ENCODE data around the gene SLC25A44.

Gene SLC25A44

GRCh38 chr1:156249593-156249992 lies 55.7 kb downstream of the SLC25A44 start:
- DNase-seq (ENCODE audit: extremely low read depth, low read depth), result no peak
- TF ChIP-seq CTCF (IDR thresholded peaks at IDR 0.05; ENCODE audit: low read depth, low read length), result no peak

DNA sequence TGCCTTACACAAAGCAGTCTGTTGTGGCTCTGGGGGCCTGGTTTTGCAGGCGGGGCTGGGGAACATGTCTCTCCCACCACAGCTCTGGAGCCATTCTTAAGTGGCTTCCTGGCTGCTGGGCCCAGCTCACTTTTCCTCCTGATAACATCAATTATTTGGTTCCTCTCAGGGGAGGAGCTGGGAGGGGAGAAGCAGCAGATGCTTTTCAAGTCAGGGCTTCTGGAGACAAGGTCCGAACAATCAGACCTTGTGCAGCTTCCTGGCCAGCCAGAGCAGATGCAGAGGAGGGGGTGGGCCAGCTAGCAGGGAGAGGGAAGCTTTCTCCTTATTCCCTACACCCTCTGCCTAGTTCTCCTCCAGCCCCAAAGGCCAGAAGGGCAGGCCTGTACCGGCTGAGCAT lies 57.6 kb downstream of the SLC25A44 start:
- no peak for TF ChIP-seq CTCF (IDR thresholded peaks at IDR 0.05; ENCODE audit: low read depth, low read length)
- DNase-seq (ENCODE audit: extremely low read depth, low read depth), result no peak

DNA sequence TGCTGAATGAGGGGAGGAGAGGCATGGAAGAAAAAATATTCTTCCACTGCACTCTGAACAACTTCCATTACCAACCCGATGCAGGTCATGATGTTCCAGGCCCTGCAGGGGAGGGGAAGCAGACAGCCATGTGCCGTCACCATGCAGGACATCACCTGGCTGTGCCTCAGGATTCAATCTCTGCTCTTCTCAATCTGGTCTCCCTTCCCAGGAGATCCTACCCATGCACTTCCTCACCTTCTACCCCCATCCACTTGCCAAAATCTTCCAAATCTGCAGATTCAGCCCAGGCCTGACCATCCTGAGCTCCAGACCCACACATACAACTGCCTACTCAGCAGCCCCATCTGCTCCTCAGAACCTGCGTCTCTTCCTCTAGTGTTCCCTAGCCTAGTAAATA lies 59.7 kb downstream of the SLC25A44 start:
- DNase-seq (ENCODE audit: extremely low read depth, low read depth), result no peak
- no peak for TF ChIP-seq CTCF (IDR thresholded peaks at IDR 0.05; ENCODE audit: low read depth, low read length)

DNA sequence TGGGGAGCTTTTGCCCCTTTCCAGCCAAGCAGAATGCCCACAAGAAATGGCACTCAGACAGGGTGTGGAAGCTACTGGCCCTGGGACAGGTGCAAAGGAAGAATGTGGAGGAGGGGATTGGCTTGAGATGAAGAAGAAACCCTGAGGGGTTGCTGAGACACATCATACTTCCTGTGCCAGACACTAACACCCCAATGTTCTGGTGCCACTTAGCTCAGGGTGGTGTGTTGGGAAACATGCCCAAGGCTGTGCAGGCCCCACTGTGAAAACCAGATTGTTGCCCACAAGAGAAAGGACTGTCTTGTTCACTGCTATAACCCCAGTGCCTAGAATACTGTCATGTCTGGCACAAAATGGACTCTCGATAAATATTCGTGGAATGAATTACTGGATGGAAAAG lies 63.8 kb downstream of the SLC25A44 start:
- no peak for DNase-seq (ENCODE audit: extremely low read depth, low read depth)
- TF ChIP-seq CTCF (IDR thresholded peaks at IDR 0.05; ENCODE audit: low read depth, low read length), result no peak

DNA sequence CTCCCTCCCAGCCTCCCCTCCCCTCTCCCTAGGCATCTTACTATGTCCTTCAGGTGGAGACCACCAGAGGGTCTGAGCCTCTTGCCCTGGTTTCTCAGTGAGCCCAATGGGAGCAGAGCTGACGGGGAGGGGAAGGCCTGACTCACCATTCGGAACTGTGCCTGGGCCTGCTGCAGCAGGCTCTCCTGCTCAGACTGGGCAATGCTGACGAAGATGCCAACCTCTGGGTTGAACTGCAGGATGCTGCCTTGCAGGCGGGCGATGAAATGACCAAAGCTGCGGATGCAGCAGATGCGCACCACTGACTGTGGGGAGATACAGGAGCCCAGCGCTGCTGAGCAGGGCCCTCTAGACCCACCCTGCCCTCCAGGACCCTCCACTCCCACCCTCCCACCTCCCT lies 65.0 kb downstream of the SLC25A44 start:
- DNase-seq (ENCODE audit: extremely low read depth, low read depth), result no peak
- no peak for TF ChIP-seq CTCF (IDR thresholded peaks at IDR 0.05; ENCODE audit: low read depth, low read length)

- no peak for DNase-seq (ENCODE audit: extremely low read depth, low read depth)
- no peak for TF ChIP-seq CTCF (IDR thresholded peaks at IDR 0.05; ENCODE audit: low read depth, low read length)
Measured at GRCh38 chr1:156259805-156260204, 65.9 kb downstream of the SLC25A44 start.

DNA sequence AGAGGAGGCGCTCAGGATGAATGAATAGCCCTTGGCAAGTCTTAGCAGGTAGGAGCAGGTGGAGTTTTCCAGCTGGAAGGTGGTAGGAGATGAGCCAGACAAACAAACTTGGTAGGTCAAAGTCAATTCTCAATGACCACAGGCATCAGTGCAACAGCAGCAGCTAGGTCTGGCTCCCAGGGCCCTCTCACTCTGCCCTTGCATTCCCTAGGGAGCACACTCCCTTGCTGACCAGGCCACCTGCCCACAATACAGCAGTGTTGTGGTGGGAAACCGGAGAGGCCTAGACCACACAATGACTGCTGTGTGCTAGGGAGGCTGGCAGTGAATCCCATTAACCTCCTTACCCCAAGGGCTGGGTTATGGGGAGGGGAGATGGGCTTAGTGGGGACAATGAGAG lies 67.0 kb downstream of the SLC25A44 start:
- no peak for DNase-seq (ENCODE audit: extremely low read depth, low read depth)
- TF ChIP-seq CTCF (IDR thresholded peaks at IDR 0.05; ENCODE audit: low read depth, low read length), result no peak

Data from AG09319 (cell line).